Thoracic aorta (tissue), 2 donors: ENCODE data around the gene SLCO4A1. TPM values are rescaled to one million over a fixed set of nuclear protein-coding genes. Genes with fewer than 3 reads are reported as not detected.
A peak's percentile ranks its signal among the peaks of the same experiment; 100 is the strongest.

ENCODE experiments used
- ATAC-seq: fragments of 150-250 bp; one replicate; pipeline ENCODE4 v1.8.0; 2017; ENCODE audit warnings: low read depth; ENCODE audit not compliant: insufficient number of reproducible peaks, low FRiP score
- DNase-seq: peaks from one replicate; pipeline ENCODE4 v3.0.0-alpha.2; 2020; ENCODE audit warnings: low spot score
- H3K27ac ChIP-seq, 2 donors: fragments of 200-600 bp; sonication (generic); 1 replicate in 1 of 2; 2 replicates in 1 of 2; pipeline ENCODE4 v1.5.1; 2016; ENCODE audit warnings: mild to moderate bottlenecking in 2 of 2, moderate library complexity in 2 of 2
- H3K27me3 ChIP-seq: fragments of 200-600 bp; sonication (generic); replicated peaks from 2 replicates; pipeline ENCODE4 v1.6.0; 2016; ENCODE audit warnings: mild to moderate bottlenecking; ENCODE audit not compliant: insufficient read depth
- H3K36me3 ChIP-seq: fragments of 200-600 bp; sonication (generic); one replicate; pipeline ENCODE4 v1.5.1; 2016
- H3K4me1 ChIP-seq, 2 donors: fragments of 200-600 bp; sonication (generic); 1 replicate in 1 of 2; 2 replicates in 1 of 2; pipeline versions ENCODE4 v1.5.1 to v1.6.0; 2016; ENCODE audit warnings: low read depth in 2 of 2, mild to moderate bottlenecking in 1 of 2; ENCODE audit not compliant: control insufficient read depth in 1 of 2
- H3K4me3 ChIP-seq: fragments of 200-600 bp; sonication (generic); 2 replicates; pipeline ENCODE4 v1.5.1; 2016; ENCODE audit warnings: mild to moderate bottlenecking
- H3K9me3 ChIP-seq: fragments of 200-600 bp; sonication (generic); 2 replicates; pipeline ENCODE4 v1.5.1; 2016
- CTCF ChIP-seq: fragments of 200-600 bp; sonication (generic); IDR thresholded peaks from one replicate; pipeline ENCODE4 v1.5.1; 2019; ENCODE audit warnings: antibody characterized with exemption
- total RNA-seq, 2 donors: library from RNA; depleted of rRNA; stranded (reverse); fragments of >200 nt; gene quantifications; one replicate each; pipeline versions ENCODE4 v1.1.0 to v1.2.3, GENCODE V29; 2016

SLCO4A1 gene, protein sequence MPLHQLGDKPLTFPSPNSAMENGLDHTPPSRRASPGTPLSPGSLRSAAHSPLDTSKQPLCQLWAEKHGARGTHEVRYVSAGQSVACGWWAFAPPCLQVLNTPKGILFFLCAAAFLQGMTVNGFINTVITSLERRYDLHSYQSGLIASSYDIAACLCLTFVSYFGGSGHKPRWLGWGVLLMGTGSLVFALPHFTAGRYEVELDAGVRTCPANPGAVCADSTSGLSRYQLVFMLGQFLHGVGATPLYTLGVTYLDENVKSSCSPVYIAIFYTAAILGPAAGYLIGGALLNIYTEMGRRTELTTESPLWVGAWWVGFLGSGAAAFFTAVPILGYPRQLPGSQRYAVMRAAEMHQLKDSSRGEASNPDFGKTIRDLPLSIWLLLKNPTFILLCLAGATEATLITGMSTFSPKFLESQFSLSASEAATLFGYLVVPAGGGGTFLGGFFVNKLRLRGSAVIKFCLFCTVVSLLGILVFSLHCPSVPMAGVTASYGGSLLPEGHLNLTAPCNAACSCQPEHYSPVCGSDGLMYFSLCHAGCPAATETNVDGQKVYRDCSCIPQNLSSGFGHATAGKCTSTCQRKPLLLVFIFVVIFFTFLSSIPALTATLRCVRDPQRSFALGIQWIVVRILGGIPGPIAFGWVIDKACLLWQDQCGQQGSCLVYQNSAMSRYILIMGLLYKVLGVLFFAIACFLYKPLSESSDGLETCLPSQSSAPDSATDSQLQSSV
- 10 to 100 TPM; 22.1 to 26.0 TPM for total RNA-seq

GRCh38 chr20:62642051-62642665 lies at the start of gene SLCO4A1:
SLCO4A1 (plus strand) TSS chr20:62642503; CDS start chr20:62656455, 13,952 bp downstream.
- Histone ChIP-seq H3K27me3 (no peaks in the 10 kb centered on the region), H3K4me1 (peaks cover 3 to 23% of the 10 kb centered on the region in 2 donors), H3K36me3 (no peaks in the 10 kb centered on the region), H3K9me3 (no peaks in the 10 kb centered on the region), H3K4me3 (peak within 1 kb of the TSS; percentile 73), H3K27ac (no peak within 1 kb of the TSS)
- no peak for ATAC-seq
- TF ChIP-seq CTCF, result no peak
- no peak for DNase-seq

DNA sequence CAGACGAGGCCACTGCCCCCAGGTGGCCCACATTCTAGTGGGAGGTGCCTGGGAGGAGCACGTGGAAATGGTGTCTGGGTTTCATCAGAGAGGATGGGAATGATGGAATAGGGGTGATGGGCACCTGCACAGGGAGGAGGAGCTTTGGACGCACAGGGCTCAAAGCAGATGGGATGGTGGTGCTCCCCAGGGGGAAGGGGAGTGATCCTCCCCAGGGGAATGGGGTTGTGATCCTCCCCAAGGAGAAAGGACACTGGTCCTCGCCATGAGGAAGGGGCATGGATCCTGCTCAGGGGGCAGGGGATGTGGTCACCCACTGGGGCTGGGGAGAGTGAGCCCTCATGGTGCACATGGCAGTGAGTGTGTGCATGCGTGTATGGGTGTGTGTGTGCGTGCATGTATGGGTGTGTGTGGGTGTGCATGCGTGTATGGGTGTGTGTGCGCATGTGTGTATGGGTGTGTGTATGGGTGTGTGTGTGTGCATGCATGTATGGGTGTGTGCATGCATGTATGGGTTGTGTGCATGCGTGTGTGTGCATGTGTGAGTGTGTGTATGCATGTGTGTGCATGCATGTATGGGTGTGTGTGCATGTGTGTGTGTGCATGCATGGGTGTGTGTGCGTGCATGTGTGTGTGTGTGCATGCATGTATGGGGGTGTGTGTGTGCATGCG lies 49.7 kb upstream of the SLCO4A1 start:
- ATAC-seq, result no peak
- TF ChIP-seq CTCF, result no peak
- Histone ChIP-seq H3K4me1 (no peaks in the 10 kb centered on the region), H3K27me3 (no peaks in the 10 kb centered on the region), H3K4me3 (no peak overlapping the region), H3K9me3 (no peaks in the 10 kb centered on the region), H3K36me3 (no peaks in the 10 kb centered on the region), H3K27ac (no peak overlapping the region)
- DNase-seq, result no peak

DNA sequence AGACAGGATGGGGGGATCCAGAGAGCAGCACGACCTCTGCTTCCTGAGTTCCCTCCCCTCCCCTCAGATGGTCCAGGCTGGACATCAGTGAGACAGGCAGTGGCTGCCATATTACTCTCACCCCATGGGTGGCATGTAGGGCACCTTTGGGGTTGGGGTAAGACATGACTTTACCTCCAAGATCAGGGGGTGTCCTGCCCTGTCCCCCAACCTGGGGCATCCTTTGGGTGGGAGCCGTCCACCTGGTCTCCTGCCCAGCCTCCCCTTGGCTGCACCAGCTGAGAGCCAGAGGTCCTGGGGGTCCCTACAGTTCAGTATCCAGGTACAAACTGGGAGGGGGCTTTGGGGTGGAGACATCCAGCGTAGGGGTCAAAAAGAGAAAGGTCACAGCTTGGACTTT lies 48.7 kb upstream of the SLCO4A1 start:
- ATAC-seq (no peak), DNase-seq (no peak)
- TF ChIP-seq CTCF, result no peak
- Histone ChIP-seq H3K4me1 (no peaks in the 10 kb centered on the region), H3K27me3 (no peaks in the 10 kb centered on the region), H3K27ac (no peak overlapping the region), H3K4me3 (no peak overlapping the region), H3K36me3 (no peaks in the 10 kb centered on the region), H3K9me3 (no peaks in the 10 kb centered on the region)

DNA sequence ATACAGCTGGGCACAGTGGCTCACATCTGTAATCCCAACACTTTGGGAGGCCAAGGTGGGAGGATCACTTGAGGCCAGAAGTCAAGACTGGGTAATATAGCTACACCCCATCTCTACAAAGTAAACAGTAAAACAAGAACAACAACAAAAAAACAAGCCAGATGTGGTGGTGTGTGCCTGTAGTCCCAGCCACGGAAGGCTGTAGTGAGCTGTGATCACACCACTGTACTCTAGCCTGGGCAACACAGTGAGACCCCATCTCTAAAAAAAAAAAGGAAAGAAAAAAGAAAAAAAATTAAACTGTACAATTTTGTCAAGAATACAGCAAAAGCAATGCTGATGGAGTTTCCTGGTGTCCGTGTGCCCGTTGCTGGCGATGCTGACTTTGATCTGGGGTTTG lies 47.2 kb upstream of the SLCO4A1 start:
- DNase-seq (no peak), ATAC-seq (no peak)
- no peak for TF ChIP-seq CTCF
- Histone ChIP-seq H3K4me1 (no peaks in the 10 kb centered on the region), H3K9me3 (no peaks in the 10 kb centered on the region), H3K4me3 (no peak overlapping the region), H3K36me3 (no peaks in the 10 kb centered on the region), H3K27ac (no peak overlapping the region), H3K27me3 (no peaks in the 10 kb centered on the region)
